Mucosa of descending colon (tissue), 3 donors: Measurements from ENCODE around the gene TMEM178B. TPM values are rescaled to one million over a fixed set of nuclear protein-coding genes. Genes with fewer than 3 reads are reported as not detected.

ENCODE experiments used
- ATAC-seq: fragments of 200-7000 bp; cut with Tn5 transposase; one replicate; pipeline ENCODE4 v1.9.1; 2020; ENCODE audit warnings: mild to moderate bottlenecking, moderate library complexity
- DNase-seq, 3 donors: peaks; one replicate each; pipeline ENCODE4 v3.0.0-alpha.2; 2020
- H3K36me3 ChIP-seq: fragments of 200-600 bp; one replicate; pipeline ENCODE4 v1.8.0; 2021; ENCODE audit warnings: low read depth, mild to moderate bottlenecking
- H3K4me1 ChIP-seq: fragments of 200-600 bp; one replicate; pipeline ENCODE4 v1.8.0; 2021; ENCODE audit warnings: low read depth, mild to moderate bottlenecking
- H3K4me3 ChIP-seq: fragments of 200-600 bp; one replicate; pipeline ENCODE4 v1.8.0; 2021; ENCODE audit warnings: mild to moderate bottlenecking
- H3K9me3 ChIP-seq: fragments of 200-600 bp; one replicate; pipeline ENCODE4 v1.8.0; 2021; ENCODE audit warnings: mild to moderate bottlenecking
- intact Hi-C, 2 donors: fragments of 100-400 bp; cut with DNase I in 1 of 2; cut with micrococcal nuclease in 1 of 2; formaldehyde crosslinking; loops; one replicate each; pipeline versions ENCODE4 v1.11.0 to v1.11.1; 2022; cut with DNase I, micrococcal nuclease
- total RNA-seq, 3 donors: library from RNA; stranded (reverse); fragmentation: NEBNext Ultra II Directional in 2 of 3; extraction: Animal tissue kit (Norgen Biotek cat#: 25700) in 2 of 3; gene quantifications; one replicate each; pipeline versions ENCODE4 v1.2.1 to v1.2.4, GENCODE V29; 2021 to 2023
- TF ChIP-seq, protein P1 (sequence below): fragments of 200-600 bp; IDR thresholded peaks from one replicate; pipeline ENCODE4 v1.8.0; 2022; ENCODE audit warnings: antibody characterized with exemption, mild to moderate bottlenecking
- donor health status: DM: no; HTN: no; CAD: no; lungs with moderate emphysema.
- donor health status: DM: no; HTN: no; CAD: no.
- donor health status: DM: no; HTN: yes; CAD: no.

Gene TMEM178B
- total RNA-seq, 3 donors from 2014 or later = 0.22 to 2.0 (median 0.32) TPM

DNA sequence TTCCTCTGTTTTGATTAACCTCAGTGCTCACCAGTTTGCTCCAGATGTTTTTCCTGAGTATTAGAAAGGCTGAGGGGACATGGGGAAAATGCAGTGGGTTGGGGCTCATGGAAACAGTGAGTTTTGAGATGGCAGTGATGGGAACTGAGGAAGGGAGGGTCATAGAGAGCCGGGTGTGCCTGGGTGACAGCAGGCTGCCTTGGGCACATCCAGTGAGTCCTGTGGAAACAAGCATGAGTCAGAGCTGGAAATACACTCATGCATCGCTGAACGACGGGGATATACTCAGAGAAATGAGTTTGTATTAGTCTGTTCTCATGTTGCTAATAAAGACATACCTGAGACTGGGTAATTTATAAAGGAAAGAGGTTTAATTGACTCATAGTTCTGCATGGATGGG is 202.2 kb downstream of the TMEM178B start:
- no peaks in the 10 kb centered on the region for H3K9me3 ChIP-seq
- H3K4me3 ChIP-seq = no peak overlapping the region
- intact Hi-C loops = no loop called here
- ATAC-seq (no peak), DNase-seq (no peak)
- H3K36me3 ChIP-seq = no peaks in the 10 kb centered on the region
- no peaks in the 10 kb centered on the region for H3K4me1 ChIP-seq
- TF ChIP-seq, protein P1, sequence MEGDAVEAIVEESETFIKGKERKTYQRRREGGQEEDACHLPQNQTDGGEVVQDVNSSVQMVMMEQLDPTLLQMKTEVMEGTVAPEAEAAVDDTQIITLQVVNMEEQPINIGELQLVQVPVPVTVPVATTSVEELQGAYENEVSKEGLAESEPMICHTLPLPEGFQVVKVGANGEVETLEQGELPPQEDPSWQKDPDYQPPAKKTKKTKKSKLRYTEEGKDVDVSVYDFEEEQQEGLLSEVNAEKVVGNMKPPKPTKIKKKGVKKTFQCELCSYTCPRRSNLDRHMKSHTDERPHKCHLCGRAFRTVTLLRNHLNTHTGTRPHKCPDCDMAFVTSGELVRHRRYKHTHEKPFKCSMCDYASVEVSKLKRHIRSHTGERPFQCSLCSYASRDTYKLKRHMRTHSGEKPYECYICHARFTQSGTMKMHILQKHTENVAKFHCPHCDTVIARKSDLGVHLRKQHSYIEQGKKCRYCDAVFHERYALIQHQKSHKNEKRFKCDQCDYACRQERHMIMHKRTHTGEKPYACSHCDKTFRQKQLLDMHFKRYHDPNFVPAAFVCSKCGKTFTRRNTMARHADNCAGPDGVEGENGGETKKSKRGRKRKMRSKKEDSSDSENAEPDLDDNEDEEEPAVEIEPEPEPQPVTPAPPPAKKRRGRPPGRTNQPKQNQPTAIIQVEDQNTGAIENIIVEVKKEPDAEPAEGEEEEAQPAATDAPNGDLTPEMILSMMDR = no peak

DNA sequence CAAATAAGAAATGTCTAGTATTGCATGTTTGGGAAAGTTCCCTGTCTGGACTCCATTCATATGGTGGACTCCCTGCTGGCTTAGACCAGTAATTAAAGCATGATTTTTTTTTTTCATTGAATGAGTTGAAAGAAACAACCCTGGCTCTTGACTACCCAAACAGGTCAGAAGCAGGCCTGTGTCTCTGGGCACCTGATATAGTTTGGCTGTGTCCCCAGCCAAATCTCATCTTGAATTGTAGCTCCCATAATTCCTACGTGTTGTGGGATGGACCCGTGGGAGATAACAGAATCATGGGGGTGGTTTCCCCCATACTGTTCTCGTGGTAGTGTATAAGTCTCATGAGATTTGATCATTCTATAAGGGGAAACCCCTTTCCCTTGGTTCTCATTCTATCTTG is 206.2 kb downstream of the TMEM178B start:
- no peak overlapping the region for H3K4me3 ChIP-seq
- H3K9me3 ChIP-seq = no peaks in the 10 kb centered on the region
- intact Hi-C loops = no loop called here
- H3K36me3 ChIP-seq = no peaks in the 10 kb centered on the region
- H3K4me1 ChIP-seq = no peaks in the 10 kb centered on the region
- TF ChIP-seq, protein P1 = no peak
- DNase-seq = no peak
- ATAC-seq = no peak

DNA sequence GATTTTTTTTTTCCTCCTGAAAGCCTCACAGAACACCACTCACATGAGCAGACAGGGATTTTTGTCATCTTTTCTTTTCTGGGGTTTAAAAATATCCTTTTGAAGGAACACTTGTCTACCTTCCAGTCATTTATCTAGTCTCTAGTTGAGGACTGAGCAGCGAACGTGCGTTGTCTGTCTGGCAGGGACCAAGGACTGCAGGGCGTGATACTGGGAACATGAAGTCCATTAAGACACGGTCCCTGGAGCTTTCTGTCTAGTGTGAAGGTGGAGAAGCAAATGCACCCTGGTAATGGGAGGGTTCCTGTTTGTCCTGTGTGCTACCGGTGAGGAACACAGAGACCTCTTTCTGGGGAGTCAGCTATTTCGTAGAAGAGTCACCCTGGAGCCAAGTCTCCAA is 207.4 kb downstream of the TMEM178B start:
- Histone ChIP-seq H3K36me3 (no peaks in the 10 kb centered on the region), H3K4me1 (no peaks in the 10 kb centered on the region), H3K9me3 (no peaks in the 10 kb centered on the region), H3K4me3 (no peak overlapping the region)
- no peak for DNase-seq
- intact Hi-C loops = no loop called here
- no peak for ATAC-seq
- TF ChIP-seq, protein P1 = no peak

GRCh38 chr7:141286522-141286921 is 212.7 kb downstream of the TMEM178B start:
- intact Hi-C loops = no loop called here
- no peaks in the 10 kb centered on the region for H3K4me1 ChIP-seq
- DNase-seq (no peak), ATAC-seq (no peak)
- TF ChIP-seq, protein P1 = no peak
- H3K36me3 ChIP-seq = no peaks in the 10 kb centered on the region
- no peak overlapping the region for H3K4me3 ChIP-seq
- H3K9me3 ChIP-seq = no peaks in the 10 kb centered on the region

GRCh38 chr7:141287936-141288335 is 214.1 kb downstream of the TMEM178B start:
- no peaks in the 10 kb centered on the region for H3K9me3 ChIP-seq
- DNase-seq = no peak
- TF ChIP-seq, protein P1 = no peak
- no peaks in the 10 kb centered on the region for H3K4me1 ChIP-seq
- no peaks in the 10 kb centered on the region for H3K36me3 ChIP-seq
- intact Hi-C loops = no loop called here
- H3K4me3 ChIP-seq = no peak overlapping the region
- ATAC-seq = no peak

GRCh38 chr7:141288626-141289025 is 214.8 kb downstream of the TMEM178B start:
- intact Hi-C loops = no loop called here
- ATAC-seq = no peak

More at GRCh38 chr7:141288626-141289025, 214.8 kb downstream of the TMEM178B start:
- no peaks in the 10 kb centered on the region for H3K36me3 ChIP-seq
- H3K9me3 ChIP-seq = no peaks in the 10 kb centered on the region
- TF ChIP-seq, protein P1 = no peak
- H3K4me1 ChIP-seq = no peaks in the 10 kb centered on the region
- no peak overlapping the region for H3K4me3 ChIP-seq
- no peak for DNase-seq
